ENCODE measurements around the gene TBC1D20.

TBC1D20 gene

GRCh38 chr20:503048-503737 lies 40.9 kb upstream of the TBC1D20 start:
- DNase-seq (ENCODE audit: low read depth) = no peak
- no peak for TF ChIP-seq CTCF (IDR thresholded peaks at IDR 0.05; ENCODE audit: low read depth, low read length, missing control alignments)
- in situ Hi-C loops (cut with HindIII; ENCODE audit: low sequenced_read_pairs) = no loop called here
- no peak overlapping the region for H3K4me3 ChIP-seq (ENCODE audit: low read depth, low read length)

GRCh38 chr20:497979-498378 lies 35.6 kb upstream of the TBC1D20 start:
- no peak for TF ChIP-seq CTCF (IDR thresholded peaks at IDR 0.05; ENCODE audit: low read depth, low read length, missing control alignments)
- H3K4me3 ChIP-seq (ENCODE audit: low read depth, low read length) = no peak overlapping the region
- in situ Hi-C loops (cut with HindIII; ENCODE audit: low sequenced_read_pairs) = no loop called here
- no peak for DNase-seq (ENCODE audit: low read depth)

- H3K4me3 ChIP-seq (ENCODE audit: low read depth, low read length) = no peak overlapping the region
- DNase-seq (ENCODE audit: low read depth) = no peak
- in situ Hi-C loops (cut with HindIII; ENCODE audit: low sequenced_read_pairs) = no loop called here
These were observed 33.9 kb upstream of the TBC1D20 start for GRCh38 chr20:496126-496696.

GRCh38 chr20:492159-492558 lies 29.8 kb upstream of the TBC1D20 start:
- no peak overlapping the region for H3K4me3 ChIP-seq (ENCODE audit: low read depth, low read length)
- no peak for TF ChIP-seq CTCF (IDR thresholded peaks at IDR 0.05; ENCODE audit: low read depth, low read length, missing control alignments)
- in situ Hi-C loops (cut with HindIII; ENCODE audit: low sequenced_read_pairs) = no loop called here
- no peak for DNase-seq (ENCODE audit: low read depth)

More at GRCh38 chr20:496126-496696, 33.9 kb upstream of the TBC1D20 start:
- TF ChIP-seq CTCF (IDR thresholded peaks at IDR 0.05; ENCODE audit: low read depth, low read length, missing control alignments) = no peak

- no peak for DNase-seq (ENCODE audit: low read depth)
- no peak for TF ChIP-seq CTCF (IDR thresholded peaks at IDR 0.05; ENCODE audit: low read depth, low read length, missing control alignments)
- H3K4me3 ChIP-seq (ENCODE audit: low read depth, low read length) = no peak overlapping the region
- in situ Hi-C loops (cut with HindIII; ENCODE audit: low sequenced_read_pairs) = no loop called here
These were observed 25.3 kb upstream of the TBC1D20 start for GRCh38 chr20:487655-488054.

GRCh38 chr20:483815-484644 lies 21.7 kb upstream of the TBC1D20 start:
- TF ChIP-seq CTCF (IDR thresholded peaks at IDR 0.05; ENCODE audit: low read depth, low read length, missing control alignments) = no peak
- no peak for DNase-seq (ENCODE audit: low read depth)
- H3K4me3 ChIP-seq (ENCODE audit: low read depth, low read length) = no peak overlapping the region
- in situ Hi-C loops (cut with HindIII; ENCODE audit: low sequenced_read_pairs) = no loop called here

All from astrocyte of the cerebellum (primary cell).